HG02973 (cell line): Measurements from ENCODE around the gene MSMO1.
A peak's percentile ranks its signal among the peaks of the same experiment; 100 is the strongest.
"Not testable (repeated sequence)": the region's sequence is repeated elsewhere in the genome, so short reads cannot be mapped to it uniquely, and the experiment has no call there.

Experiments used
- ATAC-seq: cut with Tn5 transposase; IDR thresholded peaks from one replicate; pipeline ENCODE4 v1.9.1; 2021; ENCODE audit warnings: moderate library complexity; ENCODE audit not compliant: unreplicated experiment

Gene MSMO1

DNA sequence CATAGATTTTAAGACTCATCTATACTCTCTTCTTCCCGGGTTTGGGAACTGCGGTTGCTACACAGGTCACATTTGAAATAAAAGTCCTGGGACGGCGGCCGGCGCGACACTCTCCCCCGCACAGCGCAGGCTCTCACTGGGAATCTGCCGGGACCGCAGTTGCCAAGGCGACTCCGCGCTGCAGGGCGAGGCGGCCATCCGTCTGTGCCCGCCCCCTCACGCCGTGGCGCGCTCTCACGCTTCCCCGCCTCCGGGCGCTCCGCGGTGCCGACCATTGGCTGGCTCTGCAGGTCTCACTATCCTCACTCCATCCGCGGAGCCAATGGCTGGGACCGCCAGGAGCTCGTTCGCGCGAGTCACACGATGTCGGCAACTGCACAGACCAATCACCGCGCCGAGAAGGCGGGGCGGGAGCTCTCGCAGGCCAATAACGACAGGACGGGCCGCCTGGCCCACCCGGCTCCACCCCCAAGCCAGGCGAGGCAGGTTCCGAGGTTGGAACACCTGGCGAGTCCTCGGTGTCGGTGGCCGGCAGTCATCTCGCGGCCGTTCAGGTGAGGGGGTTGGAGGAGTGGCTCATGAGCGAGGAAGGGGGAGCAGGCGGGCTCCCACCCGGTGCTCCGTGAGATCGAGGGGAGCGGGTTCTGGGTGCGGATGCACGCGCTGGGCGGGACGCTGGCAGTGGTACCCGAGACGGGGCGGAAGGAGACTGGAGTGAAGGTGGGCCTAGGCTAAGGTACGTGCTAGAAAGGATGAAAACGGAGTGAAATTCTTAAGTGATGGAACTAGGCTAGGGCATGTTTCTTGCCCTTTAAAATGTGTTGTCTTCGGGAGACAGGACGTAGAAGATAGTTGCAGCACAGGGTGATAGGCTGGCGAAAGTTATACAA, at the start of gene MSMO1:
Gene MSMO1, plus strand, starts transcription at position 459 of the 890 bp plus-strand sequence. CDS start 5,702 bp downstream, outside the sequence.
- ATAC-seq = peak; percentile 98

DNA sequence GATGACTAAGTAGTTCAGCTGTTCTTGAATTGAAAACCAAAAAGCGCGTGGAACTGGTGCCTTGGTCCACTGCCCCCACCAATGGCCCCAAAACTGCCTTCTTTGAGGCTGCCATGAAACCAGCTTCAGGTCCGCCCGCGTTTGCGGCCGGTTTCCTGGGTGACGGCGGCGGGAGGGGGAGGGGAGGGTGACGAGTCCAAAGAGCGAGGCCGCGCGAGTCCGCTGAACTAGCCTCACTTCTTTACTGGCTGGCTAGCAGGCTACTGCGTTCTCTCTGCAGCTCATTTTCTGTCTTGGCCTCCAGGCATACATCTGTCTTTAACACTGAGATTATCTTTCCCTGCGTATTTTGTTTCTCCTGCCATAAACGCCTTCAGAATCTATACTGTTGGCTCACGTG, 47.9 kb upstream of the MSMO1 start:
- not testable (repeated sequence) for ATAC-seq

DNA sequence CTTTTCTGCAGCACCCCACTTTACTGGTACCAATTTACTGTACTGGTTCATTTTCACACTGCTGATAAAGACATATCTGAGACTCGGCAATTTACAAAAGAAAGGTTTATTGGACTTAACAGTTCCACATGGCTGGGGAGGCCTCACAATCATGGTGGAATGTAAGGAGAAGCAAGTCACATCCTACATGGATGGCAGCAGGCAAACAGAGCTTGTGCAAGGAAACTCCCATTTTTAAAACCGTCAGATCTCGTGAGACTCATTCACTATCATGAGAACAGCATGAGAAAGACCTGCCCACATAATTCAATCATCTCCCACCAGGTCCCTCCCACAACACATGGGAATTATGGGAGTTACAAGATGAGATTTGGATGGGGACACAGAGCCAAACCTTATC, 42.8 kb upstream of the MSMO1 start:
- ATAC-seq = not testable (repeated sequence)

DNA sequence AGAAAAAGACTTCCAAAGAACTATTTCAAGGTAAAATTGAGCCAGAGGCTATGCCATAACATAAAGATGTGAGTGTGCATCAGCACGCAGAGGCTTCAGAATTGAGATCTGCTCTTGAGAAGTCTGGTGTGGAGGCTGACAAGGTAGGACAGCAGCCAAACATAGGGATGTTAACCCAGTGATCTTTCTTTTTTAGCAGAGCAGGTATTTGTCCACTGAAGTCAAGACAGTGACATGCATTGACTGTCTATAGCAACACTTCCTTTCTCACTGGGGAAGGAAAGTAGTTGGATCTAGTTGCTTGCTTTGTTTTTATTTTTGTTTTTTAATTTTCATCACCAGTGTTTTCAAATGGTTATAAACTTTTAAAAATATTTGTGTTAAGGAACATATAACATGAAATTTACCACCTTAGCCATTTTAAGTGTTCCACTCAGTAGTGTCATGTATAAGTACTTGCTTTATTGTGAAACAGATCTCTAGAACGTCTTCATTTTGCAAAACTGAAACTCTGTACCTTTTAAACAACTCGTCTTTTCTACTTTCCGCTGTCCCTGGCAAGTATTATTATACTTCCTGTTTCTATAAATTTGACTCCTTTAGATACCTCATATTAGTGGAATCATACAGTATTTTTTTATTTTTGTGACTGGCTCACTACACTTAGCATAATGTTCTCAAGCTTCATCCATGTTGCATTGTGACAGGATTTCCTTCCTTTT, 40.7 kb upstream of the MSMO1 start:
- peak; percentile 73 for ATAC-seq

DNA sequence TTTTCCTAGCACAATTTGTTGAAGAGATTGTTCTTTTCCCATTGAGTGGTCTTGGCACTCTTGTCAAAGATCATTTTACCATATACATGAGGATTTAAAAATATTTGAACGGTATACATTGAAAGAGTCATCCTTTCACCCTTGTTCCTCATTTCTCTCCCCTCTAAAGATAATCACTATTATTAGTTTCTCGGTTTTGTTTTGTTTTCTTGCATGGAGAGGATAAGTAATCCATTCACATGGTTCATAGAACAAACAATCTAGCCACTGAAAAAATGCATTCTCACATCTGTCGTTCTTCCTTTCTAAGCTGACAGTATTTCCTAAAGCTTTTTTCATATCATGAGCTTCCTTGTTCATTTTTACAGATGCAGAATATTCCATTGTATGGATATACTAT, 39.2 kb upstream of the MSMO1 start:
- ATAC-seq = peak; percentile 49

DNA sequence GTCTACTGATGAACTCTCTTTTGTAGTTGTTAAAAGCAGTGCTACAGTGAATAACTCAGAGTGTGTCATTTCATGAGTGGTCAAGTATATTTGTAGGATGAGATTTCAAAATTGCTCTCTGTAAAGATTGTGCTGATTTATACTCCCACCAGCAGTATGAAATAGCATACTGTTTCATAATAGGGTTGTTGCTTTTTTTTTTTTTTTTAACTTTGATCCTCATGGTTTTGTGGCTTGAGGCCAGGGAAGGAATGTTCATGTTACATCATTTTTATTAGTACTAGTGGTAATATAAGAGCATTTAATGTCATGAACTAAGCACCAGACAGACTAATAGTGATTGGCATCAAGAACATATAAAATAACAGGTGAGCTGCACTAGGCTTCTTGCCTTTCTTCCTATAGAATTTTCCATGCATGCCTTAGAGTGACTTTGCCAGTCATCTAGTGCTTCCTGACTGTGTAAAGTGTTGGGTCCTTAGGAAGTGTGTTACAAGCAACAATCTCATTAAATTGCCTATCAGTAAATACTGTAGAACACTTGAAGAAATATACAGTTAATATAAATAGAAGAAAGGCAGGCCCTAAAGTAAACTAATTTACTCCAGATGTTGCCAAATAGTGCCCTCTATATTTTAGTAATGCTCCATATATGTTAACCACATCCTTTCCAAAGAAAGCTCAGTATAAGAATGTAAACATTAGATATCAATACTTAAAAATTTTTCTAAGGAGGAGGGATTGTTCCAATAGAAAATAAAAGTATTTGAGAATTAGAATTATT, 38.6 kb upstream of the MSMO1 start:
- ATAC-seq = peak; percentile 21

DNA sequence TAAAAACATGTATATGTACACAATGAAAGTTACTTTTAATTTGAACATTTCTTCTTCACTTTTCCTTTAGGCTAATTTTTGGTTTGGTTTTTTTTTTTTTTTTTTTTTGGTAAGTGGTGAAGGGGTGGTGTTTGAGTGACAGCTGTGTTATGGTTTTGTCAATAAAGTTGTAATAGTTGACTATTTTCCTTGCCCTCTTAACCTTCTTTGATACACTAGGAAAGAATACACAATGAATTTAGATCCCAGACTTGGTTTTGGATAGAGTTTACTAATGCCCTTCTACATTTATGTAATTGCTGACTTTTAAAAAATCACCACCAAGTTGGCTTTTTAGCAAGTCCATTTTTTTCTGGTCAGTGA, 38.1 kb upstream of the MSMO1 start:
- no peak for ATAC-seq

DNA sequence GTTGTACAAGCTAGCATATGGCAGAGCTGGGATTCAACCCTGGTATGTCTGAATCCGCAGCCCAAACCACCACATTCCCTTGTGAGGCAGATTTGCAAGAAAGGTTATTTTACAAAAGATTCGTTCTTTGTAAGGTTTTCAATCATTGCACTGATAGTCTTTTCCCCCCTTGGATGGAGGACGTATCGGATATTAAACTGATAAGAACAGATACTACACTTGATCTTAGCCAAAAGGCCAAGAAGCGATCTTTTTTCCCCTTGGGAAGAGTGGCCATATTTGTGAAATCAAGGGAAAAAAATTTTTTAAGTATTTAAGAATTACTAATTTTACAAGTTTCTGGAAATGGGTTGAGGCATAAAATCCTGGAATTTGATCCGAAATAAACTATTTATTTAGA, 34.4 kb upstream of the MSMO1 start:
- no peak for ATAC-seq

DNA sequence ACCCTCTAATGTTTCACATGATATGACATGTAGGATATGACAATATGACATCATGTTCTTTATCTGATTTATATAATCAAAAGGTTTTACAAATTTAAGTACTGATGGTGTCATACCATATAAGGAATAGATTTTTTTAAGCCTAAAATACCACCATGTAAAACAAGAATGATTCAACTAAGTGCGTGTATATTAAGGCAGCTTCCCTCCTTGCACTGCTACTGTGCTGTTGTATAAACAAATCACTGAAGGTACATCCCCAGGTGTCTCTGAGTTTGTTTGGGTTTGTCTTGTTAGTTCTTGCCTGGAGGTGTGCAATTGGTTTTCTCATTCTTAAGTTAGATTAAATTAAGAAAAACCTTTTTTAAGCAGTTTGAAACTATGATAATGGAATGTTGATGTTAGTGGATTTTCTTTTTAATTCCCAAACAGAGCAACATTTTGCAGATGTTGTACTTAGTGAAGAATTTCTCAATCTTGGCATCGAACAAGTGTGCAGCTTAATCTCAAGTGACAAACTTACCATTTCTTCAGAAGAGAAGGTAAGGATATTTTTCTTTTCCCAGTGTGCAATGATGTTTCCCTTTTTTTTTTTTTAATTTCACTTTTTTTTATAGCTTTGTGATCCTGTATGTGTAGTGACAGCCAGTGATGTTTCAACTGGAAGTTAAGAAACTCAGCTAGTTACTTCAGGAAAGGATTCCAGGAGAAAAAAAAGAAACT, 33.4 kb upstream of the MSMO1 start:
- no peak for ATAC-seq

DNA sequence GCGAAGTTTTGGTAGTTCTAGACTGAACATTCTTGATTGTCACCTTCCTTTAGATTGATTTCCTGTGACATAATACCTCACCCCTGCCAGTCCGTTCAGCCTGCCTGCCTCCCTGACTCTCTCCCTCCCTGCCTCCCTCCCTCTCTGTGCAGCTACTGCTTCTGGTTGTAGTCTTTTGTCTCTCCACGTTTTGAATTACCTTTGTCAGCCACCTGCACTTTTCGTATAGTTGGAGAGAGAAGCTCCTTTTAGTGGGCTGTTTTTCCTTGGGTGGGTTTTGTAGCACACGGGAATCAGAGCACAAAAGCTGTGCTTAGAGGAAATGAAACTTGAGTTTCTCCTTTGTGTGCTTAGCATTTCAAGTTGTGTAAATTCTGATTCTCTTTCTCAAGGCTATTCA, 32.6 kb upstream of the MSMO1 start:
- peak; percentile 97 for ATAC-seq

DNA sequence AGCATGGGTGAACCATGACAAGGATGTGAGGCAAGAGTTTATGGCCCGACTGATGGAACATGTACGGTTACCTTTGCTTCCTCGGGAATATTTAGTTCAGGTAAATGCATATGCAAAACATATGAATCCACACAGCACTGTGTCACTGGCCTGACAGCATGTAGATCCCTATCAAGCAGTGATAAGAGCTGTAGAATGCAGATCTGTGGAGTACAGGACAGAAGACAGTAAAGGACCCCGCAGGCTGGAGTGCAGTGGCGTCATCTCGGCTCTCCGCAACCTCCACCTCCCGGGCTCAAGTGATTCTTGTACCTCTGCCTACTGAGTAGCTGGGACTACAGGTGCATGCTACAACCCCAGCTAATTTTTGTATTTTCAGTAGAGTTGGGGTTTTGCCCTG, 29.8 kb upstream of the MSMO1 start:
- ATAC-seq = no peak

DNA sequence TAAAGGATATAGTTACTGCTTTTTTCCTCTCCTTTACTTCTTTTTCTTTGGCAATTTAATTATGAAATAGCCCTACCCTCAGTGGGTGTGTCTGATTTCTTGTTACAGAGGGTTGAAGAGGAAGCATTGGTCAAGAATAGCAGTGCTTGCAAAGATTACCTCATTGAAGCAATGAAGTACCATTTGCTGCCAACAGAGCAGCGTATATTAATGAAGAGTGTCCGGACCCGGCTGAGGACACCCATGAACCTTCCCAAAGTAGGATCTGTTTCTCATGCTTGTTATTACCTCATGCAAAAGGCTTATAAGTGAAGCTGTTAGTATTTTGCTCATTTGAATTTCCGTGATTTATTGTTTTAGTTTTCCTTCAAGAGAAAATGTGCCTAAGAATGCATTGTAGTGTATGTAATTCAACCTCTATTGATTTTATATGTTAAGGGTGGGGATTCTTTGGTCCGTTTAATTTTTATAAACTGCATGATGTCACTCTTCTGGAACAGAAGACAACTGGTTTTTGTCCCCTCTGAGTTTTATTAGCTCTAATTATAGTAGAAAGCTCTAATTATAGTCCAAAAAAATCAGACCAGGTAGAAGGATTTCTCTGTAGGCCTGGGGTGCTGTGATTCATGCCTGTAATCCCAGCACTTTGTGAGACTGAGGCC, 27.9 kb upstream of the MSMO1 start:
- no peak for ATAC-seq

DNA sequence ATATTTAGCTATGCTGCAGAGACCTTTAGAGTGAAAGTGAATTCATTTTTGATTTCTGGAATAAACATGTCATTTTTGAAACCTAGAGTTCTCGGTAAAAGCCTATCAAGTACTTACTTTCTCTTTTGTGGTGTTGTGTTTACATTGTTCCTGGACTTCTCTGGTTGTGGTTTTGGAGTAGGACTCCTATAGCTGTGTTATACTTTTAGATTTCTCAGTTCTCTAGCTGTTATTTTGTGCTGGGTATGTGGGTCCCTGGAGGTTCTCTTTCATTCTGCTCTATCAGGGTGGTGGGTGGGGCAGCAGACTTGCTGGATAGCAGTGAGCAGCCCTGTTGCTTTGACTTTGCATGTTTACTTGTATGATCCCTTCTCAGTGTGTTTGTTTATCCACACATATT, 25.6 kb upstream of the MSMO1 start:
- peak; percentile 73 for ATAC-seq

DNA sequence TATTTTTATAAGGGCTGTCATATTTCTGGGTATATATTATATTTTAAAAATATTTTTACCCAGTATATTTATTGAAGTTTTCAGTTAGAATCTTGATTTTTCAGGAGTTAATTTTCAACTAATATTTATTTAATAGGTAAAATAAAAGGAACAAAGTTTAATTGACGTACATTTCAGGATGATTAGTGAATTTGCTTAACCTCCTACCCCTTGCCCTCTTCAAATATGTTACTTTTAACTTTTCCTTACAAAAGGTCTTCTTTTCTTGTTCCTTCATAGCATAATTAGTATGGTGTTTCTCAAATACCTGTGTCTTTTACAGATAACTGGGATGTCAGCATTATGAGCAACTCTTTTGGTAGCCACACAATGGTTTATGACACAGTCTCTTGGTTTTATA, 24.8 kb upstream of the MSMO1 start:
- no peak for ATAC-seq

DNA sequence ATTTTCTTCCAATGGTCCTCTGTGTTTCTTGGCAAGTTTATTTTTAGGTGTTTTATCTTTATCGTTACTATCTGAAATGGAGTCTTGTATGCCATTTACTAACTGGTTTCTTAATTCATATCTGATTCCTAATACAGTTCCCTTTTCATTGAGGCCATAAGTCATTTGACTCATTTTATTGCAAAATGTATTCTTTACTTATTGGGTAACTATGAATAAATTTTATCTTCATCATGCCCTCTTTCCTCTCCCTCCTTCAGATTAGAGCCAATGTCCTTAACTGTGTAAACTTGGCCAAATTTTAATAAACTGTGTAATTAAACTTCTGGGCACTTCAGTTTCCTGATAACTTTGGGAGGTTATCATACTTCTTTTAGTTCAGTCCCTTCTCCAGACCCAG, 19.3 kb upstream of the MSMO1 start:
- ATAC-seq = no peak

DNA sequence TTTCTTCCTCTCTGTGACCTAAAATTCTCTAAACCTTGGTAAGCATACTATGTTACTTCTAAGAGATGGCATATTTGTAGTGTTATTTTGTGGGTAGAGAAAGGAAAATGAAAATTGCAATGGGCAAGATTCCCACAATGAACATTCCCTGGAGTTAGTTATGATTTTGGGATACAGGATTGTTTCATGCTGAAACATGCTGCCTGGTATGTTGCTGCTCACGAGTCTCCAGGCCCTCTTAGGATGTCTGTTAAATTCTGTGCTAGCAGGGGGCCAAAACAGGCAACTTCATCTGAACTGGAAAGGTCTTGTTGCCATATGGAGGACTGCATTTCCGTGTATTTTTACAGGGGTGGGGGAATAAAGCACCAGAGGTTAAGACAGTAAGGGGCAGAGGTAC, 18.9 kb upstream of the MSMO1 start:
- no peak for ATAC-seq

DNA sequence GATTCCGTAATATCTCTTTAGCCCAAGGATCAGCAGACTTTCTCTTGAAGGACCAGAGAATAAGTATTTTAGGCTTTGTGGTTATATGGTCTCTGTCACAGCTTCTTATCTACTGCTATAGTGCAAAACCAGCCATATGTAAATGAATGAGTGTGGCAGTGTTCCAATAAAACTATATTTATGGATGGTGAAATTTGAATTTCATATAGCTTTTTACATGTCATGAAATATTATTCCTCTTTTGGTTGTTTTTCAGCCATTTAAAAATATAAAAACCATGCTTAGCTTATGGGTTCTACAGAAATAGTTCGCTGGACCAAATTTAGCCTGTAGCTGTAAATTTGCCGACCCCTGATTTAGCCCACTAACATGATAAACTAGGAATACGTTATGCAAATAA, 18.0 kb upstream of the MSMO1 start:
- ATAC-seq = no peak

DNA sequence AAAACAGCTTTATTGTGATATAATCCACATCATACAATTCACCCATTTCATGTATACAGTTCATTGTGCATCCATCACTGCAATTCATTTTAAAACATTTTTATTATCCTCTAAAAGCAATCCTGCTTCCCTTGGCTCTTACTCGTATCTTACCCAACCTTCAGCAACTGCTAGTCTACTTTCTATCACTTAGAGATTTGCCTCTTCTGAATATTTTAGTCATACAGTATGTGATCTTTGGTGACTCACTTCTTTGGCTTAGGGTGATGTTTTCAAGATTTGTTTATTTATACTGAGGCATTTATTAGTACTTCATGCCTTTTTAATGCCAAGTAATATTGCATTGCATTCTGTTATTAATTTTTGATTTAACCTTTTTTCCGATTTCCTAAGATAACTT, 15.0 kb upstream of the MSMO1 start:
- ATAC-seq = no peak

DNA sequence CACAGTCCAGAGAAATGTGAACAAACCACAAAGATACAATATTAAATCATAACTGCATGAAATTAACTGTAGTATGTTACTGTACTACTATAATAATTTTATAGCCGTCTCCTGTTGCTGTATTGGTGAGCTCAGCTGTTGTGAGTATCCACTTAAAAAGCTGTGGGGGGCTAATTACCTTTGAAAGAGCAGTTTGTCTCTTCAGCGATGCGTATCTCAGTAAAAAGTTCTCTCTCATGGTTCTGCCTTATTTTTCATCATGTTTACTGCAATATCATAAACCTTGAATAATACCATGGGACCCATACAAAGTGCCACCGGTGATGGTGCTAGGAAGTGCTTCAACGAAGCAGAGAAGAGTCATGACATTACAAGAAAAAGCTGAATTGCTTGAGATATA, 8.4 kb upstream of the MSMO1 start:
- ATAC-seq = no peak

DNA sequence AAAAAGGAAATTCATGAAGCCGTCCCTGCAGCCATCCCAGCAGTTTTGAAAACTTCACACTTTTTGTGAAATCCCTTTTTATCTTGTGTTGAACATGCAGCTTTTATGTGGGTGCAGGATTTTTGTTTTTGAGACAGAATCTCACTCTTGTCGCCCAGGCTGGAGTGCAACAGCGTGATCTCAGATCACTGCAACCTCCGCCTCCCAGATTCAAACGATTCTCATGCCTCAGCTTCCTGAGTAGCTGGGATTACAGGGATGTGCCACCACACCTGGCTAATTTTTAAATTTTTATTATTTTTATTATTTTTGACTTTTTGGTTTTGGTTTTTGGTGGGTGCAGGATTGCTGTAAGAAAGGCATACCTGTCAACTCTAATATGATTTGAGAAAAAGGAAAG, 8.0 kb upstream of the MSMO1 start:
- no peak for ATAC-seq
